Right lobe of liver (tissue), 4 donors: ENCODE data around the gene HOXB5.

Source experiments
- CTCF ChIP-seq, 4 donors: fragments of 200-600 bp in 3 of 4; fragments of 450-650 bp in 1 of 4; IDR thresholded peaks; one replicate each; pipeline versions ENCODE4 v1.5.1 to v1.8.0; 2016 to 2022; ENCODE audit warnings: antibody characterized with exemption in 4 of 4, mild to moderate bottlenecking in 2 of 4
- POLR2A ChIP-seq: fragments of 450-650 bp; IDR thresholded peaks from one replicate; pipeline ENCODE4 v1.6.1; 2017; ENCODE audit warnings: antibody characterized with exemption, mild to moderate bottlenecking
- donor health status: DM: no; HTN: no; CAD: no.
- donor health status: DM: no; HTN: no; CAD: no.
- donor health status: DM: no; HTN: yes; CAD: no.

GRCh38 chr17:48627623-48628521 lies 34.3 kb upstream of the HOXB5 start:
- no peak for TF ChIP-seq CTCF (IDR thresholded peaks at IDR 0.05)
- no peak for TF ChIP-seq POLR2A
